Transverse colon (tissue), 4 donors: ENCODE results near the gene ADGRL2. TPM values are rescaled to one million over a fixed set of nuclear protein-coding genes. Genes with fewer than 3 reads are reported as not detected.

ENCODE experiments used
- DNase-seq: peaks from one replicate; pipeline ENCODE4 v3.0.0-alpha.2; 2019
- H3K27ac ChIP-seq, 4 donors: fragments of 200-600 bp; sonication (generic); 2 replicates each; pipeline ENCODE4 v1.5.1; 2016 to 2018; ENCODE audit warnings: inconsistent platforms in 4 of 4
- H3K27me3 ChIP-seq: fragments of 200-600 bp; sonication (generic); 2 replicates; pipeline ENCODE4 v1.5.1; 2017; ENCODE audit warnings: inconsistent platforms
- H3K36me3 ChIP-seq, 4 donors: fragments of 200-600 bp; sonication (generic); 2 replicates each; pipeline ENCODE4 v1.5.1; 2017 to 2019; ENCODE audit warnings: inconsistent platforms in 4 of 4
- H3K4me1 ChIP-seq, 4 donors: fragments of 200-600 bp; sonication (generic); 2 replicates each; pipeline ENCODE4 v1.5.1; 2017 to 2020; ENCODE audit warnings: inconsistent platforms in 4 of 4
- H3K4me3 ChIP-seq, 4 donors: fragments of 200-600 bp; sonication (generic); 1 replicate in 1 of 4; 2 replicates in 3 of 4; pipeline versions ENCODE4 v1.5.1 to v1.6.1; 2017 to 2019; ENCODE audit warnings: inconsistent platforms in 4 of 4
- H3K9me3 ChIP-seq, 2 donors: fragments of 200-600 bp; sonication (generic); 2 replicates each; pipeline ENCODE4 v1.5.1; 2017 to 2019; ENCODE audit warnings: inconsistent platforms in 2 of 2
- CTCF ChIP-seq, 5 experiments: fragments of 200-600 bp in 3 of 5; fragments of 450-650 bp in 2 of 5; sonication (generic) in 3 of 5; IDR thresholded peaks; 1 replicate in 2 of 5; 2 replicates in 3 of 5; pipeline ENCODE4 v1.5.1; 2016 to 2017; ENCODE audit warnings: antibody characterized with exemption in 5 of 5, inconsistent platforms in 3 of 5, mild to moderate bottlenecking in 2 of 5, moderate library complexity in 1 of 5
- EP300 ChIP-seq: sonication (generic); formaldehyde crosslinking; IDR thresholded peaks from one replicate; pipeline ENCODE4 v1.6.1; 2017; ENCODE audit warnings: antibody characterized with exemption, low read depth
- POLR2A ChIP-seq: fragments of 450-650 bp; IDR thresholded peaks from one replicate; pipeline ENCODE4 v1.6.1; 2016; ENCODE audit warnings: antibody characterized with exemption, mild to moderate bottlenecking, moderate library complexity
- POLR2AphosphoS5 ChIP-seq, 3 donors: sonication (generic); formaldehyde crosslinking; IDR thresholded peaks; one replicate each; pipeline ENCODE4 v1.6.1; 2016; ENCODE audit warnings: antibody characterized with exemption in 3 of 3
- WGBS, 2 donors: methylation state at CpG; one replicate each; pipeline ENCODE4 v1.1.5; 2018; ENCODE audit warnings: low coverage in 1 of 2; 5-methylcytosine and 5-hydroxymethylcytosine counted together
- in situ Hi-C, 4 donors: fragments of 200-750 bp; cut with MboI; loops; one replicate each; pipeline versions ENCODE4 v1.15.0 to v1.15.1; 2017; ENCODE audit warnings: low sequenced_read_pairs in 3 of 4, low pct_ligation_motif_present in 1 of 4, low pct_unique_long_range_greater_than_20kb in 1 of 4
- intact Hi-C: fragments of 100-400 bp; cut with DNase I; formaldehyde crosslinking; loops from one replicate; pipeline ENCODE4 v1.15.1; 2023; ENCODE audit warnings: low total_unique reads
- total RNA-seq, 4 donors: library from RNA; depleted of rRNA; stranded (reverse); fragments of >200 nt; gene quantifications; one replicate each; pipeline ENCODE4 v1.1.0, GENCODE V29; 2016

The ADGRL2 gene
- total RNA-seq, 4 donors from 2014 or later: 11.5 to 16.5 (median 14.1) TPM

GRCh38 chr1:81811757-81812371 is 11.1 kb downstream of the ADGRL2 start:
- Histone ChIP-seq H3K4me1 (peaks cover 0 to 9% (median 0%) of the 10 kb centered on the region in 4 donors), H3K4me3 (no peak overlapping the region), H3K36me3 (no peaks in the 10 kb centered on the region), H3K27me3 (peaks cover 24% of the 10 kb centered on the region), H3K27ac (no peak overlapping the region), H3K9me3 (no peaks in the 10 kb centered on the region)
- intact Hi-C loops: no loop called here
- DNase-seq: no peak
- in situ Hi-C loops: no loop called here
- TF ChIP-seq EP300: no peak
- TF ChIP-seq POLR2A: no peak
- TF ChIP-seq POLR2AphosphoS5 (IDR thresholded peaks at IDR 0.05): no peak
- peak in 2 of 5 experiments; percentile 9 to 22 for TF ChIP-seq CTCF (IDR thresholded peaks at IDR 0.05)
- 43 to 46% methylated on average over 3 of the region's 3 CpGs for WGBS, 2 donors

GRCh38 chr1:81812712-81813111 is 12.0 kb downstream of the ADGRL2 start:
- Histone ChIP-seq H3K4me1 (peaks cover 0 to 9% (median 0%) of the 10 kb centered on the region in 4 donors), H3K4me3 (no peak overlapping the region), H3K9me3 (no peaks in the 10 kb centered on the region), H3K27ac (no peak overlapping the region), H3K27me3 (peaks cover 16% of the 10 kb centered on the region), H3K36me3 (no peaks in the 10 kb centered on the region)
- DNase-seq: no peak
- in situ Hi-C loops: no loop called here
- TF ChIP-seq POLR2A (no peak), CTCF (IDR thresholded peaks at IDR 0.05) (no peak), EP300 (no peak), POLR2AphosphoS5 (IDR thresholded peaks at IDR 0.05) (no peak)
- intact Hi-C loops: no loop called here
- 63 to 72% methylated on average over 4 of the region's 4 CpGs for WGBS, 2 donors

DNA sequence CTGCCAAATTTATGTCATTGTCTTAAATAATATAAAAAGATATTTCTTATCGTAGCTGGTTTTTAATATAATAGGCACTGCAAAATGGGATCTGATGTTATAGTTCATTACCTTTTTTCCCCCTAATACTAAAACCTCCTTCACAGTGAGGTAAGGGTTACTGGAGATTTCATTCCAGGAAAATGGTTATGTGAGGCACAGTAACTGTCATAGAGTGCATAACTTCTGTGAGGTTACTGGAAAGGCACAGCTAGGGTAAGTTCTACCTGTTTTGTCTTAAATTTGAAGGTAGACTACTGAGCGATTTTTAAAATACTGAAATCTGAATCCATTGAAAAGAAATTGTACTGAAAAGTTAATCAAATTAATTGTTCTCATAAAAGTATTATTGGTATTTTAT is 13.0 kb downstream of the ADGRL2 start:
- TF ChIP-seq POLR2AphosphoS5 (IDR thresholded peaks at IDR 0.05) (no peak), EP300 (no peak), CTCF (IDR thresholded peaks at IDR 0.05) (no peak), POLR2A (no peak)
- H3K4me1 ChIP-seq: peaks cover 0 to 9% (median 0%) of the 10 kb centered on the region in 4 donors
- no peak overlapping the region for H3K27ac ChIP-seq
- intact Hi-C loops: no loop called here
- no peak for DNase-seq
- H3K9me3 ChIP-seq: no peaks in the 10 kb centered on the region
- H3K36me3 ChIP-seq: no peaks in the 10 kb centered on the region
- peaks cover 9% of the 10 kb centered on the region for H3K27me3 ChIP-seq
- in situ Hi-C loops: no loop called here
- WGBS, 2 donors: 89 to 90% methylated on average over 2 of the region's 2 CpGs
- no peak overlapping the region for H3K4me3 ChIP-seq

DNA sequence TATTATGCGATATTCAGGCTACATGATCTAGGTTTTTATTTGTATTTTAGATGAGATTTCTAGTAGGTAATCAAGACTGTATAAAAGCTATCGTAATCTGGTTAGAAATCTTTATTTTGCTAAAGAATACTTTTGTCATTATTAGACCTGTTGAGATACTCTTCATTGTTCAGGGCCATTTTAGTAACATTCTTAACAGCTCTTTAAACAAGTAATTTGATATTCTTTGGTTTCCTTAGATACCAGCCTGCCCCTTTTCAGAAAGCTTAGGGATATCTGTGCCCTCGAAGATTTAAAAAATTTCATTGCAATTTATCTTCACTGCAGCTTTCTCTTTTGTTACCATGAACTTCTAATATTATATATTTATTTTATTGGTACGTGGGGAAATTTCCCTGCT is 18.9 kb downstream of the ADGRL2 start:
- DNase-seq: no peak
- Histone ChIP-seq H3K27me3 (no peaks in the 10 kb centered on the region), H3K4me1 (no peaks in the 10 kb centered on the region), H3K27ac (no peak overlapping the region), H3K36me3 (no peaks in the 10 kb centered on the region), H3K4me3 (no peak overlapping the region), H3K9me3 (no peaks in the 10 kb centered on the region)
- in situ Hi-C loops: no loop called here
- intact Hi-C loops: no loop called here
- TF ChIP-seq POLR2A: no peak
- TF ChIP-seq EP300: no peak
- no peak for TF ChIP-seq CTCF (IDR thresholded peaks at IDR 0.05)
- no peak for TF ChIP-seq POLR2AphosphoS5 (IDR thresholded peaks at IDR 0.05)
- WGBS, 2 donors: 77 to 87% methylated on average over 4 of the region's 4 CpGs
